HepG2 (cell line): ENCODE results near the gene NDUFS1. TPM values are rescaled to one million over a fixed set of nuclear protein-coding genes. Genes with fewer than 3 reads are reported as not detected.
A peak's percentile ranks its signal among the peaks of the same experiment; 100 is the strongest.

Experiments
- ADNP ChIP-seq: sonication (generic); formaldehyde crosslinking; IDR thresholded peaks from 2 replicates; pipeline ENCODE4 v1.4.0; 2020; ENCODE audit warnings: missing genetic modification reagents
- ARNT2 ChIP-seq: sonication (generic); formaldehyde crosslinking; IDR thresholded peaks from 2 replicates; pipeline ENCODE4 v1.8.0; 2022; ENCODE audit warnings: mild to moderate bottlenecking, low read depth, missing genetic modification reagents, moderate library complexity
- ATF7 ChIP-seq, 2 experiments: fragments of 450-650 bp in 1 of 2; sonication (generic) in 1 of 2; formaldehyde crosslinking in 1 of 2; IDR thresholded peaks; 2 replicates each; pipeline versions ENCODE4 v1.4.0 to v1.6.1; 2016 to 2020; ENCODE audit warnings: antibody characterized with exemption in 1 of 2, mild to moderate bottlenecking in 1 of 2, missing genetic modification reagents in 1 of 2
- BCL3 ChIP-seq: sonication (generic); formaldehyde crosslinking; IDR thresholded peaks from 2 replicates; pipeline ENCODE4 v1.5.1; 2020; ENCODE audit warnings: mild to moderate bottlenecking, missing genetic modification reagents, moderate library complexity
- BORCS8-MEF2B ChIP-seq: sonication (generic); formaldehyde crosslinking; IDR thresholded peaks from 2 replicates; pipeline ENCODE4 v1.8.0; 2022; ENCODE audit warnings: mild to moderate bottlenecking, missing genetic modification reagents
- CAMTA2 ChIP-seq: sonication (generic); formaldehyde crosslinking; IDR thresholded peaks from 2 replicates; pipeline ENCODE4 v1.4.0; 2020; ENCODE audit warnings: mild to moderate bottlenecking, missing genetic modification reagents, borderline replicate concordance
- DPF2 ChIP-seq: sonication (generic); formaldehyde crosslinking; IDR thresholded peaks from 2 replicates; pipeline ENCODE4 v1.4.0; 2020; ENCODE audit warnings: mild to moderate bottlenecking, low read depth, missing genetic modification reagents, borderline replicate concordance
- HIC2 ChIP-seq: sonication (generic); formaldehyde crosslinking; IDR thresholded peaks from 2 replicates; pipeline ENCODE4 v1.9.0; 2022; ENCODE audit warnings: low read depth, missing genetic modification reagents
- MZF1 ChIP-seq: sonication (generic); formaldehyde crosslinking; IDR thresholded peaks from 2 replicates; pipeline ENCODE4 v1.8.1; 2023; ENCODE audit warnings: mild to moderate bottlenecking, missing genetic modification reagents, borderline replicate concordance
- NFATC3 ChIP-seq: sonication (generic); formaldehyde crosslinking; IDR thresholded peaks from 2 replicates; pipeline ENCODE4 v1.5.1; 2020; ENCODE audit warnings: mild to moderate bottlenecking, missing genetic modification reagents
- NKX3-1 ChIP-seq: sonication (generic); formaldehyde crosslinking; IDR thresholded peaks from 2 replicates; pipeline ENCODE4 v1.5.0; 2020; ENCODE audit warnings: missing genetic modification reagents
- NR2C2 ChIP-seq: sonication (generic); formaldehyde crosslinking; IDR thresholded peaks from 2 replicates; pipeline ENCODE4 v1.4.0; 2020; ENCODE audit warnings: missing genetic modification reagents, mild to moderate bottlenecking, moderate library complexity, borderline replicate concordance
- NR2F6 ChIP-seq, 2 experiments: IDR thresholded peaks; 2 replicates each; pipeline ENCODE4 v1.6.1; 2016; ENCODE audit warnings: antibody characterized with exemption in 1 of 2, mild to moderate bottlenecking in 1 of 2
- POLR2G ChIP-seq: fragments of 200-400 bp; formaldehyde crosslinking; IDR thresholded peaks from 2 replicates; pipeline ENCODE4 v1.6.1; 2018; ENCODE audit warnings: mild to moderate bottlenecking, low read depth, low read length, moderate library complexity
- THAP11 ChIP-seq: IDR thresholded peaks from 2 replicates; pipeline ENCODE4 v1.6.1; 2016; ENCODE audit warnings: missing biosample characterization, missing genetic modification reagents
- ZNF207 ChIP-seq: fragments of 450-650 bp; IDR thresholded peaks from 2 replicates; pipeline ENCODE4 v1.6.1; 2016; ENCODE audit warnings: antibody characterized with exemption, borderline replicate concordance
- ZNF512 ChIP-seq: sonication (generic); formaldehyde crosslinking; IDR thresholded peaks from 2 replicates; pipeline ENCODE4 v1.4.0; 2020; ENCODE audit warnings: mild to moderate bottlenecking, missing genetic modification reagents
- ZNF543 ChIP-seq: sonication (generic); formaldehyde crosslinking; IDR thresholded peaks from 2 replicates; pipeline ENCODE4 v1.4.0; 2020; ENCODE audit warnings: mild to moderate bottlenecking, missing genetic modification reagents
- ZNF546 ChIP-seq: sonication (generic); formaldehyde crosslinking; conservative IDR thresholded peaks from 2 replicates; pipeline ENCODE4 v1.8.1; 2023; ENCODE audit warnings: mild to moderate bottlenecking, missing genetic modification reagents
- ZNF709 ChIP-seq: sonication (generic); formaldehyde crosslinking; IDR thresholded peaks from 2 replicates; pipeline ENCODE4 v1.5.0; 2020; ENCODE audit warnings: mild to moderate bottlenecking, missing genetic modification reagents
- ZSCAN31 ChIP-seq: sonication (generic); formaldehyde crosslinking; IDR thresholded peaks from 2 replicates; pipeline ENCODE4 v1.5.0; 2020; ENCODE audit warnings: low read depth, mild to moderate bottlenecking, missing genetic modification reagents
- ZSCAN5A ChIP-seq: sonication (generic); formaldehyde crosslinking; IDR thresholded peaks from 2 replicates; pipeline ENCODE4 v1.8.0; 2022; ENCODE audit warnings: mild to moderate bottlenecking, missing genetic modification reagents, borderline replicate concordance
- polyA plus RNA-seq, 8 experiments: library from polyadenylated mRNA; depleted of rRNA in 3 of 8; stranded (reverse) in 7 of 8; unstranded in 1 of 8; fragments of >200 nt; fragmentation: Illumina TruSeq in 4 of 8; extraction: Trizol in 4 of 8; gene quantifications; 2 replicates each; pipeline versions ENCODE4 v1.2.1 to v1.2.3, GENCODE V29; 2011 to 2016; ENCODE audit warnings: low read depth in 4 of 8, missing spikeins in 1 of 8, mixed read lengths in 1 of 8; ENCODE audit not compliant: insufficient read depth in 1 of 8
- total RNA-seq, 5 experiments: library from RNA; depleted of rRNA; stranded (reverse); fragments of >200 nt; fragmentation: Illumina TruSeq; extraction: Trizol; gene quantifications; 2 replicates each; pipeline ENCODE4 v1.2.3, GENCODE V29; 2016; ENCODE audit warnings: low read depth in 1 of 5

Gene NDUFS1
- total and polyA plus RNA-seq, 2 of the 13 experiments (the other 11 are each of a cell fraction or from before 2014, with no cell fraction given): 139 to 242 TPM

GRCh38 chr2:206084870-206085741 lies 74.1 kb downstream of the NDUFS1 start (continued):
- TF ChIP-seq ZNF512 (CRISPR knock-in tag) (no peak), ZNF546 (CRISPR knock-in tag) (no peak), POLR2G (no peak; the same call in 1 of the 2 replicates), ZNF207 (no peak), MZF1 (CRISPR knock-in tag) (no peak), DPF2 (CRISPR knock-in tag) (no peak), NKX3-1 (CRISPR knock-in tag) (no peak), ZNF543 (CRISPR knock-in tag) (no peak), ZNF709 (no peak), ATF7 (IDR thresholded peaks at IDR 0.05) (no peak), ATF7 (CRISPR knock-in tag; IDR thresholded peaks at IDR 0.05) (no peak), NR2C2 (CRISPR knock-in tag) (no peak), NFATC3 (CRISPR knock-in tag) (no peak), HIC2 (CRISPR knock-in tag) (no peak), CAMTA2 (CRISPR knock-in tag) (no peak), ZSCAN5A (CRISPR knock-in tag) (no peak), BCL3 (CRISPR knock-in tag) (0 out of 2 replicates have a peak, but pooled peaks have one; percentile 23), ADNP (no peak), ZSCAN31 (CRISPR knock-in tag) (no peak), NR2F6 (IDR thresholded peaks at IDR 0.05) (no peak), NR2F6 (CRISPR knock-in tag; IDR thresholded peaks at IDR 0.05) (no peak), THAP11 (CRISPR knock-in tag) (no peak), BORCS8-MEF2B (CRISPR knock-in tag) (no peak), ARNT2 (CRISPR knock-in tag) (no peak; the same call in 1 of the 2 replicates)
